Activated T-helper 1 cell treated with anti-CD3 and anti-CD28 coated beads, Interleukin-12 subunit alpha, Interleukin-12 subunit beta, Interleukin-2, Interleukin-4 antibody, amounts not matched to agents 30 ng/mL and 10 ng/mL and 1 ng/mL, durations not matched to agents 14 hours and 24 hours and 36 hours (primary cell): ENCODE data around the gene CST8. TPM values are rescaled to one million over a fixed set of nuclear protein-coding genes. Genes with fewer than 3 reads are reported as not detected.

Experiments used
- DNase-seq: peaks from one replicate; pipeline ENCODE4 v3.0.0; 2021; ENCODE audit warnings: low spot score
- H3K27ac Mint-ChIP-seq: one replicate; pipeline ENCODE4 v1.8.0; 2021; ENCODE audit warnings: mild to moderate bottlenecking, mixed read lengths
- H3K27me3 Mint-ChIP-seq: one replicate; pipeline ENCODE4 v1.8.0; 2022; ENCODE audit warnings: mild to moderate bottlenecking, moderate library complexity, mixed read lengths; ENCODE audit not compliant: insufficient read depth
- H3K36me3 Mint-ChIP-seq: one replicate; pipeline ENCODE4 v1.8.0; 2021; ENCODE audit warnings: low read depth, mixed read lengths
- H3K4me1 Mint-ChIP-seq: one replicate; pipeline ENCODE4 v1.8.0; 2021; ENCODE audit warnings: low read depth, mixed read lengths
- H3K4me3 Mint-ChIP-seq: one replicate; pipeline ENCODE4 v1.8.0; 2021; ENCODE audit warnings: mild to moderate bottlenecking, moderate library complexity, mixed read lengths
- H3K9me3 Mint-ChIP-seq: one replicate; pipeline ENCODE4 v1.8.0; 2021; ENCODE audit warnings: mixed read lengths
- intact Hi-C: fragments of 100-400 bp; cut with micrococcal nuclease; formaldehyde crosslinking; loops from one replicate; pipeline ENCODE4 v1.15.1; 2024
- total RNA-seq: library from RNA; stranded (reverse); gene quantifications from 2 replicates; pipeline ENCODE4 v1.2.3, GENCODE V29; 2022

The CST8 gene
- not detected in 2 replicates for total RNA-seq

- Mint-ChIP-seq H3K9me3 (no peaks in the 10 kb centered on the region), H3K27ac (no peak within 1 kb of the TSS), H3K36me3 (no peaks in the 10 kb centered on the region), H3K27me3 (no peaks in the 10 kb centered on the region), H3K4me3 (no peak within 1 kb of the TSS), H3K4me1 (no peaks in the 10 kb centered on the region)
- intact Hi-C loops: no loop called here
- no peak for DNase-seq
These were observed at the start of gene CST8 for GRCh38 chr20:23490817-23491216. Gene CST8, plus strand, starts transcription at chr20:23491117. Its CDS starts 551 bp downstream, at chr20:23491668.

GRCh38 chr20:23441850-23442313, 49.0 kb upstream of the CST8 start:
- H3K27ac Mint-ChIP-seq: no peak overlapping the region
- H3K27me3 Mint-ChIP-seq: peaks cover 3% of the 10 kb centered on the region
- no peaks in the 10 kb centered on the region for H3K36me3 Mint-ChIP-seq
- no peak overlapping the region for H3K4me3 Mint-ChIP-seq
- intact Hi-C loops: loop anchor here (1.0 kb wide), 2 partner anchors 93 to 164 kb away; no protein-coding TSS in a partner anchor
- H3K4me1 Mint-ChIP-seq: no peaks in the 10 kb centered on the region
- H3K9me3 Mint-ChIP-seq: no peaks in the 10 kb centered on the region
- DNase-seq: peak; percentile 35

- no peaks in the 10 kb centered on the region for H3K4me1 Mint-ChIP-seq
- H3K9me3 Mint-ChIP-seq: no peaks in the 10 kb centered on the region
- no peak overlapping the region for H3K4me3 Mint-ChIP-seq
- H3K27ac Mint-ChIP-seq: no peak overlapping the region
- no peak for DNase-seq
- H3K36me3 Mint-ChIP-seq: no peaks in the 10 kb centered on the region
- intact Hi-C loops: loop anchor here (1.0 kb wide), 1 partner anchor 164 kb away; no protein-coding TSS in a partner anchor
- H3K27me3 Mint-ChIP-seq: peaks cover 3% of the 10 kb centered on the region
These were observed 48.5 kb upstream of the CST8 start for GRCh38 chr20:23442436-23442835.

GRCh38 chr20:23444859-23445258, 46.1 kb upstream of the CST8 start:
- no peak overlapping the region for H3K27ac Mint-ChIP-seq
- no peak for DNase-seq
- peaks cover 10% of the 10 kb centered on the region for H3K4me1 Mint-ChIP-seq
- no peaks in the 10 kb centered on the region for H3K27me3 Mint-ChIP-seq
- intact Hi-C loops: no loop called here
- no peak overlapping the region for H3K4me3 Mint-ChIP-seq
- H3K36me3 Mint-ChIP-seq: no peaks in the 10 kb centered on the region
- no peaks in the 10 kb centered on the region for H3K9me3 Mint-ChIP-seq

- no peaks in the 10 kb centered on the region for H3K27me3 Mint-ChIP-seq
- H3K4me3 Mint-ChIP-seq: no peak overlapping the region
- no peak overlapping the region for H3K27ac Mint-ChIP-seq
- no peaks in the 10 kb centered on the region for H3K9me3 Mint-ChIP-seq
- H3K36me3 Mint-ChIP-seq: no peaks in the 10 kb centered on the region
- intact Hi-C loops: no loop called here
- no peak for DNase-seq
- peaks cover 10% of the 10 kb centered on the region for H3K4me1 Mint-ChIP-seq
These were observed 45.2 kb upstream of the CST8 start for GRCh38 chr20:23445596-23446217.

GRCh38 chr20:23446505-23446904, 44.4 kb upstream of the CST8 start:
- H3K4me3 Mint-ChIP-seq: no peak overlapping the region
- H3K27me3 Mint-ChIP-seq: no peaks in the 10 kb centered on the region
- H3K4me1 Mint-ChIP-seq: peaks cover 10% of the 10 kb centered on the region
- no peak overlapping the region for H3K27ac Mint-ChIP-seq
- no peaks in the 10 kb centered on the region for H3K9me3 Mint-ChIP-seq
- intact Hi-C loops: no loop called here
- no peak for DNase-seq
- no peaks in the 10 kb centered on the region for H3K36me3 Mint-ChIP-seq

GRCh38 chr20:23448167-23448566, 42.8 kb upstream of the CST8 start:
- H3K27ac Mint-ChIP-seq: no peak overlapping the region
- intact Hi-C loops: no loop called here
- H3K4me1 Mint-ChIP-seq: peaks cover 10% of the 10 kb centered on the region
- no peak for DNase-seq
- H3K36me3 Mint-ChIP-seq: no peaks in the 10 kb centered on the region
- no peak overlapping the region for H3K4me3 Mint-ChIP-seq
- H3K9me3 Mint-ChIP-seq: no peaks in the 10 kb centered on the region
- no peaks in the 10 kb centered on the region for H3K27me3 Mint-ChIP-seq

- no peak overlapping the region for H3K27ac Mint-ChIP-seq
- no peaks in the 10 kb centered on the region for H3K27me3 Mint-ChIP-seq
- DNase-seq: peak; percentile 12
- intact Hi-C loops: no loop called here
- peaks cover 10% of the 10 kb centered on the region for H3K4me1 Mint-ChIP-seq
- H3K9me3 Mint-ChIP-seq: no peaks in the 10 kb centered on the region
- no peaks in the 10 kb centered on the region for H3K36me3 Mint-ChIP-seq
- H3K4me3 Mint-ChIP-seq: no peak overlapping the region
These were observed 41.5 kb upstream of the CST8 start for GRCh38 chr20:23449421-23449820.

GRCh38 chr20:23450877-23451276, 40.0 kb upstream of the CST8 start:
- Mint-ChIP-seq H3K9me3 (no peaks in the 10 kb centered on the region), H3K4me1 (peaks cover 14% of the 10 kb centered on the region), H3K36me3 (no peaks in the 10 kb centered on the region), H3K27me3 (no peaks in the 10 kb centered on the region), H3K27ac (no peak overlapping the region), H3K4me3 (no peak overlapping the region)
- intact Hi-C loops: no loop called here
- no peak for DNase-seq

- H3K27me3 Mint-ChIP-seq: no peaks in the 10 kb centered on the region
- no peaks in the 10 kb centered on the region for H3K36me3 Mint-ChIP-seq
- DNase-seq: no peak
- no peaks in the 10 kb centered on the region for H3K9me3 Mint-ChIP-seq
- no peak overlapping the region for H3K27ac Mint-ChIP-seq
- intact Hi-C loops: no loop called here
- peaks cover 25% of the 10 kb centered on the region for H3K4me1 Mint-ChIP-seq
- H3K4me3 Mint-ChIP-seq: no peak overlapping the region
These were observed 38.9 kb upstream of the CST8 start for GRCh38 chr20:23451956-23452487.

GRCh38 chr20:23452776-23453175, 38.1 kb upstream of the CST8 start, which contains the start of gene CST11:
Gene CST11, minus strand, starts transcription at chr20:23452876. Its CDS starts 65 bp downstream, at chr20:23452811.
- no peak within 1 kb of the TSS for H3K4me3 Mint-ChIP-seq
- no peaks in the 10 kb centered on the region for H3K36me3 Mint-ChIP-seq
- no peak for DNase-seq
- no peaks in the 10 kb centered on the region for H3K9me3 Mint-ChIP-seq
- peaks cover 2% of the 10 kb centered on the region for H3K27me3 Mint-ChIP-seq
- intact Hi-C loops: no loop called here
- no peak within 1 kb of the TSS for H3K27ac Mint-ChIP-seq
- peaks cover 25% of the 10 kb centered on the region for H3K4me1 Mint-ChIP-seq

- intact Hi-C loops: no loop called here
- H3K36me3 Mint-ChIP-seq: no peaks in the 10 kb centered on the region
- no peak overlapping the region for H3K4me3 Mint-ChIP-seq
- no peaks in the 10 kb centered on the region for H3K9me3 Mint-ChIP-seq
- H3K4me1 Mint-ChIP-seq: peaks cover 25% of the 10 kb centered on the region
- H3K27ac Mint-ChIP-seq: no peak overlapping the region
- peaks cover 3% of the 10 kb centered on the region for H3K27me3 Mint-ChIP-seq
- DNase-seq: no peak
These were observed 37.1 kb upstream of the CST8 start for GRCh38 chr20:23453549-23454543.

- H3K36me3 Mint-ChIP-seq: no peaks in the 10 kb centered on the region
- no peak for DNase-seq
- peaks cover 3% of the 10 kb centered on the region for H3K27me3 Mint-ChIP-seq
- peaks cover 16% of the 10 kb centered on the region for H3K4me1 Mint-ChIP-seq
- no peaks in the 10 kb centered on the region for H3K9me3 Mint-ChIP-seq
- no peak overlapping the region for H3K27ac Mint-ChIP-seq
- intact Hi-C loops: no loop called here
- no peak overlapping the region for H3K4me3 Mint-ChIP-seq
These were observed 36.1 kb upstream of the CST8 start for GRCh38 chr20:23454816-23455215.
